GM12878 (cell line): ENCODE data around the gene TEN1. TPM values are rescaled to one million over a fixed set of nuclear protein-coding genes. Genes with fewer than 3 reads are reported as not detected.

Experiments used
- ATAC-seq: fragments of 200-7000 bp; cut with Tn5 transposase; 3 replicates; pipeline ENCODE4 v1.9.1; 2020; ENCODE audit warnings: mild to moderate bottlenecking, moderate library complexity
- BruUV-seq: library from RNA; stranded (reverse); fragments of 400-500 nt; replicated peaks from 2 replicates; lab custom pipeline; 2021; lab: Mats Ljungman, UMichigan
- CTCF ChIA-PET: fragments of 300-600 bp; sonication (Branson Sonifier 250); formaldehyde crosslinking; extraction: SDS; loops from one replicate; lab custom pipeline; 2021; ENCODE audit warnings: inconsistent platforms; lab: Yijun Ruan, JAX
- POLR2A ChIA-PET: fragments of 350-600 bp; formaldehyde crosslinking; extraction: SDS; loops from one replicate; lab custom pipeline; 2021; ENCODE audit warnings: inconsistent platforms; lab: Charles Lee
- RAD21 ChIA-PET: fragments of 300-600 bp; sonication (Branson Sonifier 250); formaldehyde crosslinking; loops from one replicate; lab custom pipeline; 2023; ENCODE audit warnings: antibody characterized with exemption; ENCODE audit not compliant: unreplicated experiment; lab: Charles Lee
- SMC1A ChIA-PET: fragments of 300-600 bp; sonication (Branson Sonifier 250); formaldehyde crosslinking; loops from one replicate; lab custom pipeline; 2023; ENCODE audit not compliant: unreplicated experiment, uncharacterized antibody; lab: Charles Lee
- DNase-seq: peaks from one replicate; pipeline ENCODE4 v3.0.0-alpha.2; 2011; ENCODE audit warnings: low read depth, low spot score
- FAIRE-seq: peaks from 3 replicates; lab custom pipeline; 2011; peaks lifted over from hg19 to GRCh38; lab: Jason Lieb, UNC
- H2AFZ ChIP-seq: 2 replicates; pipeline ENCODE4 v1.6.0; 2011; ENCODE audit warnings: low read depth, low read length, control low read depth; ENCODE audit not compliant: control insufficient read depth
- H3K27ac ChIP-seq: 2 replicates; pipeline ENCODE4 v1.5.1; 2011; ENCODE audit warnings: control low read depth; ENCODE audit not compliant: control insufficient read depth, insufficient read depth
- H3K27me3 ChIP-seq, 2 experiments: replicated peaks in 1 of 2; 2 replicates each; pipeline versions ENCODE4 v1.6.0 to v1.6.1; 2011; ENCODE audit warnings: low read length in 1 of 2; ENCODE audit not compliant: control insufficient read depth in 2 of 2, insufficient read depth in 2 of 2
- H3K36me3 ChIP-seq, 2 experiments: 2 replicates each; pipeline ENCODE4 v1.5.1; 2011; ENCODE audit warnings: low read length in 1 of 2; ENCODE audit not compliant: control insufficient read depth in 2 of 2, insufficient read depth in 2 of 2
- H3K4me1 ChIP-seq: 2 replicates; pipeline ENCODE4 v1.6.1; 2011; ENCODE audit warnings: mild to moderate bottlenecking, low read length, moderate library complexity, mixed read lengths; ENCODE audit not compliant: control insufficient read depth, insufficient read depth
- H3K4me2 ChIP-seq: 2 replicates; pipeline ENCODE4 v1.6.0; 2011; ENCODE audit warnings: control low read depth; ENCODE audit not compliant: control insufficient read depth, insufficient read depth
- H3K4me3 ChIP-seq: fragments of 200-600 bp; sonication (generic); 2 replicates; pipeline ENCODE4 v1.5.1; 2016
- H3K79me2 ChIP-seq: 2 replicates; pipeline ENCODE4 v1.6.0; 2011; ENCODE audit warnings: low read length; ENCODE audit not compliant: control insufficient read depth, insufficient read depth
- H3K9ac ChIP-seq: 2 replicates; pipeline ENCODE4 v1.8.0; 2011; ENCODE audit warnings: low read length, control low read depth, mixed read lengths; ENCODE audit not compliant: control insufficient read depth, insufficient read depth
- H3K9me3 ChIP-seq: replicated peaks from 3 replicates; pipeline ENCODE4 v1.5.1; 2011; ENCODE audit warnings: mild to moderate bottlenecking, low read length; ENCODE audit not compliant: control insufficient read depth, insufficient read depth
- H4K20me1 ChIP-seq: 2 replicates; pipeline ENCODE4 v1.6.0; 2011; ENCODE audit not compliant: control insufficient read depth, insufficient read depth
- CBX3 ChIP-seq: fragments of 200-600 bp; sonication (generic); IDR thresholded peaks from 2 replicates; pipeline ENCODE4 v1.6.1; 2016; ENCODE audit warnings: low read depth, borderline replicate concordance
- NR2F1 ChIP-seq: fragments of 450-650 bp; conservative IDR thresholded peaks from 2 replicates; pipeline ENCODE4 v1.6.1; 2017; ENCODE audit warnings: mild to moderate bottlenecking
- RAD51 ChIP-seq: fragments of 450-650 bp; IDR thresholded peaks from 2 replicates; pipeline ENCODE4 v1.6.1; 2016; ENCODE audit warnings: moderate library complexity, mild to moderate bottlenecking, inconsistent platforms
- RFX5 ChIP-seq: IDR thresholded peaks from 2 replicates; pipeline ENCODE4 v1.6.1; 2011; ENCODE audit warnings: low read depth, low read length, improper control_type of control experiment
- RUNX3 ChIP-seq: IDR thresholded peaks from 2 replicates; pipeline ENCODE4 v1.6.1; 2012; ENCODE audit warnings: low read length, inconsistent platforms
- WGBS: methylation state at CpG from one replicate; pipeline ENCODE4 v1.1.6; 2016; ENCODE audit warnings: low lambda C conversion rate; ENCODE audit not compliant: insufficient replicate concordance, insufficient coverage; ENCODE audit errors: missing lambda C conversion rate; 5-methylcytosine and 5-hydroxymethylcytosine counted together
- in situ Hi-C: fragments of 300-500 bp; cut with MboI; formaldehyde crosslinking; loops from 9 replicates; pipeline ENCODE4 v1.14.3; 2018; ENCODE audit warnings: mixed read lengths
- intact Hi-C: fragments of 100-400 bp; cut with micrococcal nuclease; formaldehyde crosslinking; loops from one replicate; pipeline ENCODE4 v1.14.2; 2022; ENCODE audit not compliant: unreplicated experiment
- polyA plus RNA-seq, 11 experiments: library from polyadenylated mRNA; depleted of rRNA in 4 of 11; unstranded in 6 of 11; stranded (reverse) in 5 of 11; fragments of >200 nt; fragmentation: Nextera tagmentation in 4 of 11; fragmentation: Illumina TruSeq in 1 of 11; extraction: Ambion mirVana in 4 of 11; extraction: Trizol in 1 of 11; gene quantifications; 1 replicate in 1 of 11; 2 replicates in 10 of 11; pipeline versions ENCODE4 v1.2.1 to v1.2.3, GENCODE V29; 2011 to 2016; ENCODE audit warnings: inconsistent platforms in 2 of 11, missing spikeins in 2 of 11, low read depth in 1 of 11
- total RNA-seq, 4 experiments: library from RNA; depleted of rRNA in 3 of 4; stranded (reverse); fragments of >200 nt in 3 of 4; fragmentation: Illumina TruSeq in 1 of 4; extraction: Trizol in 1 of 4; gene quantifications; 2 replicates each; pipeline versions ENCODE4 v1.2.1 to v1.2.3, GENCODE V29; 2013 to 2021

Gene TEN1
- total and polyA plus RNA-seq, 10 of the 15 experiments (the other 5 are each of a cell fraction or from before 2014, with no cell fraction given) = 1.1 to 33.1 (median 17.4) TPM

GRCh38 chr17:76000755-76001521 is 21.9 kb downstream of the TEN1 start, which contains the start of gene CDK3:
Gene CDK3, plus strand, starts transcription at chr17:76000855. Its CDS starts 571 bp downstream, at chr17:76001426.
- in situ Hi-C loops (no loop called here), intact Hi-C loops (no loop called here)
- Histone ChIP-seq H3K4me1 (peaks cover 11% of the 10 kb centered on the region), H2AFZ (no peak within 1 kb of the TSS), H3K79me2 (no peaks in the 10 kb centered on the region), H3K36me3 (no peaks in the 10 kb centered on the region; a peak in 1 of 4 replicates), H3K9me3 (no peaks in the 10 kb centered on the region), H3K4me2 (no peak within 1 kb of the TSS), H3K9ac (no peak within 1 kb of the TSS), H4K20me1 (no peaks in the 10 kb centered on the region), H3K4me3 (no peak within 1 kb of the TSS), H3K27me3 (no peaks in the 10 kb centered on the region)
- FAIRE-seq (no peak), ATAC-seq (no peak), DNase-seq (no peak)
- ChIA-PET POLR2A (interaction anchor here (1.1 to 1.2 kb wide), 3 partner anchors 10 to 145 kb away, joined by 3 to 5 read pairs (median 3); partner anchors contain the start of genes MRPL38 and WBP2), SMC1A (interaction anchor here (0.8 to 10.8 kb wide), 6 partner anchors 9 to 177 kb away, joined by 3 to 61 read pairs (median 4); partner anchors contain the start of genes FBF1 and MRPL38), RAD21 (interaction anchor here (1.9 kb wide), 1 partner anchor 96 kb away, joined by 4 read pairs; no protein-coding TSS in a partner anchor), CTCF (interaction anchor here (0.9 to 12.8 kb wide), 10 partner anchors 9 to 119 kb away, joined by 3 to 128 read pairs (median 8); partner anchors contain the start of genes ACOX1, MRPL38 and TEN1)
- no TSS peak for BruUV-seq
- WGBS = 71% methylated on average over 19 of the region's 21 CpGs
- peak; percentile 40; the same call in 1 of the 2 replicates for TF ChIP-seq NR2F1
- TF ChIP-seq RFX5 = no peak
- TF ChIP-seq RAD51 = no peak
- no peak for TF ChIP-seq RUNX3
- no peak for TF ChIP-seq CBX3
- TF ChIP-seq, all 136 proteins: peak for 1
- H3K27ac ChIP-seq = no peak within 1 kb of the TSS
